HepG2 (cell line): ENCODE data around the gene LSM12.

Experiments used
- BHLHE40 ChIP-seq: IDR thresholded peaks from 2 replicates; pipeline ENCODE4 v1.6.1; 2011; ENCODE audit warnings: low read length, improper control_type of control experiment
- CTCF ChIP-seq: sonication (generic); formaldehyde crosslinking; IDR thresholded peaks from 2 replicates; pipeline ENCODE4 v1.5.0; 2020; ENCODE audit warnings: mild to moderate bottlenecking, missing genetic modification reagents, moderate library complexity
- JUNB ChIP-seq: sonication (generic); formaldehyde crosslinking; IDR thresholded peaks from 2 replicates; pipeline ENCODE4 v1.8.0; 2022; ENCODE audit warnings: missing genetic modification reagents, mild to moderate bottlenecking, borderline replicate concordance
- MXI1 ChIP-seq: IDR thresholded peaks from 3 replicates; pipeline ENCODE4 v1.6.1; 2012; ENCODE audit warnings: low read depth, low read length, inconsistent platforms, borderline replicate concordance
- PCBP1 ChIP-seq: fragments of 200-400 bp; formaldehyde crosslinking; IDR thresholded peaks from 2 replicates; pipeline ENCODE4 v1.6.1; 2017; ENCODE audit warnings: mild to moderate bottlenecking, low read depth, low read length, borderline replicate concordance
- POLR2AphosphoS5 ChIP-seq: IDR thresholded peaks from 2 replicates; pipeline ENCODE4 v1.6.1; 2012; ENCODE audit warnings: low read depth, low read length
- SALL1 ChIP-seq: sonication (generic); formaldehyde crosslinking; IDR thresholded peaks from 2 replicates; pipeline ENCODE4 v1.8.0; 2022; ENCODE audit warnings: mild to moderate bottlenecking, missing genetic modification reagents
- SP5 ChIP-seq: IDR thresholded peaks from 2 replicates; pipeline ENCODE4 v1.6.1; 2016; ENCODE audit warnings: low read depth, borderline replicate concordance
- STAT6 ChIP-seq: sonication (generic); formaldehyde crosslinking; IDR thresholded peaks from 2 replicates; pipeline ENCODE4 v1.4.0; 2020; ENCODE audit warnings: missing genetic modification reagents, mild to moderate bottlenecking, borderline replicate concordance

- TF ChIP-seq CTCF (CRISPR knock-in tag), result no peak
- TF ChIP-seq POLR2AphosphoS5, result peak; percentile 82
- TF ChIP-seq STAT6, result 0 out of 2 replicates have a peak, but pooled peaks have one; percentile 47
- no peak for TF ChIP-seq BHLHE40
- no peak for TF ChIP-seq PCBP1
- TF ChIP-seq SALL1 (CRISPR knock-in tag), result peak; percentile 76
- no peak; the same call in 2 of the 3 replicates for TF ChIP-seq MXI1
- TF ChIP-seq JUNB (CRISPR knock-in tag), result no peak
- TF ChIP-seq SP5, result peak; percentile 10; the same call in 1 of the 2 replicates
These were observed 65.0 kb downstream of the LSM12 start for GRCh38 chr17:44001461-44001920.
